Pancreas (tissue), 10 donors: ENCODE measurements around the gene ANXA3. TPM values are rescaled to one million over a fixed set of nuclear protein-coding genes. Genes with fewer than 3 reads are reported as not detected.
A peak's percentile ranks its signal among the peaks of the same experiment; 100 is the strongest.

Source experiments
- ATAC-seq, 4 donors: fragments of 200-7000 bp; cut with Tn5 transposase; one replicate each; pipeline versions ENCODE4 v1.8.0 to v1.9.1; 2020; ENCODE audit warnings: mild to moderate bottlenecking in 4 of 4, moderate library complexity in 4 of 4
- DNase-seq, 6 donors: peaks; one replicate each; pipeline ENCODE4 v3.0.0-alpha.2; 2020
- FAIRE-seq: peaks from 2 replicates; lab custom pipeline; 2012; peaks lifted over from hg19 to GRCh38; lab: Jason Lieb, UNC
- H3K27ac ChIP-seq, 4 donors: fragments of 200-600 bp; sonication (generic); 1 replicate in 3 of 4; 2 replicates in 1 of 4; pipeline versions ENCODE4 v1.5.0 to v1.8.0; 2020
- H3K27me3 ChIP-seq, 4 donors: fragments of 200-600 bp; one replicate each; pipeline ENCODE4 v1.8.0; 2021
- H3K36me3 ChIP-seq, 3 donors: fragments of 200-600 bp; sonication (generic) in 1 of 3; one replicate each; pipeline versions ENCODE4 v1.5.0 to v1.8.0; 2020 to 2021
- H3K4me1 ChIP-seq, 3 donors: fragments of 200-600 bp; one replicate each; pipeline ENCODE4 v1.8.0; 2021
- H3K4me3 ChIP-seq, 4 donors: fragments of 200-600 bp; sonication (generic) in 2 of 4; one replicate each; pipeline versions ENCODE4 v1.5.0 to v1.8.0; 2020 to 2021
- H3K9me3 ChIP-seq, 4 donors: fragments of 200-600 bp; one replicate each; pipeline ENCODE4 v1.8.0; 2021
- WGBS, 2 donors: extraction: QIAGEN DNeasy Blood & Tissue Kit; methylation state at CpG; one replicate each; pipeline ENCODE4 v1.1.7; 2013; 5-methylcytosine and 5-hydroxymethylcytosine counted together
- intact Hi-C, 3 donors: fragments of 100-400 bp; cut with DNase I; formaldehyde crosslinking; loops; one replicate each; pipeline versions ENCODE4 v1.11.1 to v1.14.2; 2022
- polyA plus RNA-seq, 2 donors: library from polyadenylated mRNA; stranded (reverse); fragments of 200-250 nt; gene quantifications; one replicate each; pipeline ENCODE4 v1.2.3, GENCODE V29; 2013
- total RNA-seq, 6 donors: library from RNA; stranded (reverse); fragmentation: NEBNext Ultra II Directional in 4 of 6; extraction: Animal tissue kit (Norgen Biotek cat#: 25700) in 4 of 6; gene quantifications; one replicate each; pipeline versions ENCODE4 v1.2.1 to v1.2.4, GENCODE V29; 2021 to 2023
- TF ChIP-seq, protein P1 (sequence below), 4 donors: fragments of 200-600 bp; sonication (generic) in 3 of 4; IDR thresholded peaks; one replicate each; pipeline versions ENCODE4 v1.5.0 to v1.8.0; 2021; ENCODE audit warnings: antibody characterized with exemption in 4 of 4
- donor health status: healthy with polysubstance abuse.
- donor health status: DM: no; HTN: no; CAD: no; lungs with moderate emphysema.
- donor health status: DM: no; HTN: no; CAD: no.
- donor health status: control.
- donor health status: control.
- donor health status: Bipolar disorder and iron deficiency.
- donor health status: DM: yes; HTN: yes; CAD: no.
- donor health status: DM: no; HTN: no; CAD: no.
- donor health status: DM: no; HTN: no; CAD: no.
- donor health status: DM: yes; HTN: yes; CAD: no.

ANXA3 gene
- total and polyA plus RNA-seq, 8 donors = 18.7 to 64.8 (median 29.6) TPM

DNA sequence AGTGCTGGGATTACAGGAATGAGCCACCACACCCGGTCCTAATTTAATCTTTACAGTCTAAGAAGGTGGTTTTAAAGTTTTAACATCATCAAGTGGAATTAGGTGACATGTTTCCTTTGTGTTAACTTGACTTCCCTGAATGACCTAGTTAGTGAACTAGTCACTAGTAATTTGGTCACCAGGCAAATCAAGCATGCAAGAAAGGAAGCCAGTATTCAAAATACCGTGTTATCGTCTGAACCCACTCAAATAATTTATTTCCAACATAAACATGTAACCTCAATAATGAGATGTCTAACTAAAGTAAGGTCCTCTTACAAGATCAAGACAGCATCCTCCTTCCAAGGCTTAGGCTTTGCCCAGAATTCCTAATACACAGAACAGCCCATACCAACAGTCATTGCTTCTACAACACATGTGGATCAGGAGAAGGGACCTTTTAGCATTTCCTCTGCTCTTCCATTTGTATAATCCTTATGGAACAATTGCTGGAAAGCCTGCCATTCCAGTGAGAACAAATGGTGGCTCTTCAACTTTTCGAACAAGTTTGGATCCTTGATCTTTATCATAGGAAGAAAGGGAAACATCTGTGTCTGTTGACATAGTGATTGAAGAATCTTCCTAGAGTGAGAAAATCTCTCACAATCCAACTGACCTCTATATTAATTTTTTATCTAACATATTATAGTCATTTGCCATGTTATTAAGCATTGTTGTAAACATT, 97.2 kb downstream of the ANXA3 start:
- Histone ChIP-seq H3K4me1 (peaks cover 0 to 18% (median 11%) of the 10 kb centered on the region in 3 donors), H3K36me3 (no peaks in the 10 kb centered on the region)

DNA sequence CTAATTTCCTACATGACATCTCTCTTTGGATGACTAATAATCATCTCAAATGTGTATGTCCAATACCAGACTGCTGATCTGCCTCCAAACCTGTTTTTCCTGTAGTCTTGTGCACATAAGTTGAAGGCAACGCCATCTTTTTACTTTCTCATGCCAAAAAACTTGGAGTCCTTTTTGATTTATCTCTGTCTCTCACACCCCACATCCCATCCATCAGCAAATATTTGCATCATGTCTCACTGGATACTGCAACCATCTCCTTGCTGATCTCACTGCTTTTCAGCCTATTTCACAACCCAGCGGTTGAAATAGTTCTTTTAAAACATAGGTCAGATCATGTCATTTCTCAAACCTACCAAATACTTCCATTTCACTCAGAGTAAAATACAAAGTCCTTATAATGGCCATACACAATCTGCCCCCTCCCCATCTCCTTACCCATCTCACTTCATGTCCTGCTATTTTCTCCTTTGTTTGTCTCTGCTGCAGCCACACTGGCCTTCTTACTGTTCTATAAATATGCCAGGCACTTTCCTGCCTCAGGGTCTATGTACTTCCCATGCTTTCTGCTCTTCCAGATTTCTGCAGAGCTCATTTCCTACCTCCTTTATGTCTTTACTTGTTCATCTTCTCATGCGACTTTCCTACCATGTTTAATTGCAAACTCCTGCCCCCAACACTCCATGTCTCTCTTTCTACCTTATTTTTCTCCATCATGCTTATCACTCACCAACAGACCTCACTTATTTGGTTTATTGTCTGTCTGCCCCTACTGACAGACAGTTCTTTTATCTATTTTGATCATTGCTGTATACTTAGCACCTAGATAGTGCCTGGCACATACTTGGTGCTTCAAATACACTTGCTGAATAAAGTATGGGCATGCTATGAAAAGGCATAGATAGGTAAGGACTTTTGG, 98.8 kb downstream of the ANXA3 start:
- Histone ChIP-seq H3K4me1 (peaks cover 0 to 17% (median 11%) of the 10 kb centered on the region in 3 donors), H3K4me3 (no peak overlapping the region), H3K27ac (no peak overlapping the region), H3K9me3 (no peaks in the 10 kb centered on the region), H3K27me3 (no peaks in the 10 kb centered on the region), H3K36me3 (no peaks in the 10 kb centered on the region)
- 82 to 87% methylated on average over 3 of the region's 3 CpGs for WGBS, 2 donors
- intact Hi-C loops = no loop called here
- TF ChIP-seq, protein P1, sequence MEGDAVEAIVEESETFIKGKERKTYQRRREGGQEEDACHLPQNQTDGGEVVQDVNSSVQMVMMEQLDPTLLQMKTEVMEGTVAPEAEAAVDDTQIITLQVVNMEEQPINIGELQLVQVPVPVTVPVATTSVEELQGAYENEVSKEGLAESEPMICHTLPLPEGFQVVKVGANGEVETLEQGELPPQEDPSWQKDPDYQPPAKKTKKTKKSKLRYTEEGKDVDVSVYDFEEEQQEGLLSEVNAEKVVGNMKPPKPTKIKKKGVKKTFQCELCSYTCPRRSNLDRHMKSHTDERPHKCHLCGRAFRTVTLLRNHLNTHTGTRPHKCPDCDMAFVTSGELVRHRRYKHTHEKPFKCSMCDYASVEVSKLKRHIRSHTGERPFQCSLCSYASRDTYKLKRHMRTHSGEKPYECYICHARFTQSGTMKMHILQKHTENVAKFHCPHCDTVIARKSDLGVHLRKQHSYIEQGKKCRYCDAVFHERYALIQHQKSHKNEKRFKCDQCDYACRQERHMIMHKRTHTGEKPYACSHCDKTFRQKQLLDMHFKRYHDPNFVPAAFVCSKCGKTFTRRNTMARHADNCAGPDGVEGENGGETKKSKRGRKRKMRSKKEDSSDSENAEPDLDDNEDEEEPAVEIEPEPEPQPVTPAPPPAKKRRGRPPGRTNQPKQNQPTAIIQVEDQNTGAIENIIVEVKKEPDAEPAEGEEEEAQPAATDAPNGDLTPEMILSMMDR (IDR thresholded peaks at IDR 0.05) = no peak
- ATAC-seq (no peak), FAIRE-seq (no peak), DNase-seq (no peak)

More for the DNA sequence above, 97.2 kb downstream of the ANXA3 start:
- no peak overlapping the region for H3K27ac ChIP-seq
- DNase-seq = no peak
- ATAC-seq = no peak
- intact Hi-C loops = no loop called here
- TF ChIP-seq, protein P1 (IDR thresholded peaks at IDR 0.05) = no peak
- no peak overlapping the region for H3K4me3 ChIP-seq
- FAIRE-seq = no peak
- no peaks in the 10 kb centered on the region for H3K9me3 ChIP-seq
- WGBS, 2 donors = 81 to 87% methylated on average over 4 of the region's 4 CpGs
- no peaks in the 10 kb centered on the region for H3K27me3 ChIP-seq

DNA sequence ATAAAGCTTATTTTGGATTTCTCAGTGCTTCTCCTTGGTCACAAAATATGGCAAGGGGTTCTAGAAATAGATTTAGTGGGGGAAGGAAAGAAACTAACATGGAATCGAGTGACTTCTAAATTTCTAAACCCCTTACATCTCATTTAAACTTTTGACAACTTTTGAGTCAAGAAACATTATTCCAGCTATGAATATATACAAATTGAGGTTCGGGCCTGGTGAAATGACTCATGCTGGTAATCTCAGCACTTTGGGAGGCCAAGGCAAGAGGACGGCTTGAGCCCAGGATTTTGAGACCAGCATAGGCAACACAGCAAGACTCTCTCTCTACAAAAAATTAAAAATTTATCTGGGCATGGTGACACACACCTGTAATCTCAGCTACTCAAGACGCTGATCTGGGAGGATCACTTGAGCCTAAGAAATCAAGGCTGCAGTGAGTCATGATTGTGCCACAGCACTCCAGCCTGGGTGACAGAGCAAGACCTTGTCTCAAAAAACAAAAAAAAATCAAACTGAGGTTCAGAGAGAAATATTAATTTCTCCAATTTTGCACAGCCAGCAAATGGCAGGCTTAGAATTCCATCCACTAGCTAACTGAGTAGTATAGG, 99.8 kb downstream of the ANXA3 start:
- FAIRE-seq (no peak), DNase-seq (no peak), ATAC-seq (no peak)
- no peaks in the 10 kb centered on the region for H3K27me3 ChIP-seq
- H3K4me3 ChIP-seq = no peak overlapping the region
- peaks cover 0 to 10% (median 1%) of the 10 kb centered on the region in 3 donors for H3K4me1 ChIP-seq
- TF ChIP-seq, protein P1 (IDR thresholded peaks at IDR 0.05) = no peak
- H3K27ac ChIP-seq = no peak overlapping the region
- no peaks in the 10 kb centered on the region for H3K9me3 ChIP-seq
- 87 to 94% methylated on average over 4 of the region's 4 CpGs for WGBS, 2 donors
- intact Hi-C loops = no loop called here
- H3K36me3 ChIP-seq = no peaks in the 10 kb centered on the region

DNA sequence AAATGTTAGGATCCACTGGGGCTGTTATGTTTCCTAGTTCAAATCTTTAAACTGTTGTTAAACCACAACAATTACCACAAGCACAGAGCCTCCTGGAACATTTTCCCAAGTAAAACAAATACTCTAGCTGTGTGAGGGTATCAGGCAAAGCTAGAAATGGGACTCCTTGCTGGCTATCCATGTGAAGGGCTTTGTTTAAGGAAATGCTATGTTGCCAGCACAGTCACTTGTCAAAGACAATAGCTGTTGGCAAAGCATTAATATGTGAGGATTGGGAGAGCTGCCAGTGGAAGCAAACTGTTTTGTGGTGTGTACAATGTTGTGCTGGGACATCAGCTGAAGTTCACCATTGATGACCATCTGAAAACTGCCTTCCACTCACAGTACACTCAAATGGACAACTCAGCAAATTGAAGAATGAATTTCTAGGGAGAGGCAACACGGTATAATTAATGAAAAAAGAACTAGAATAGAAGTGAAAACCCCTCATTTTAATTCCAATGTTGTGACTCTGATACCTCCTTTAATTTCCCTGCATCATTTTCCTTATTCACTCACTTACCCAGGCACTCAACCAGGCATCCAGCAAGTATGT, 100.8 kb downstream of the ANXA3 start:
- 36 to 38% methylated on average over 1 of the region's 1 CpG for WGBS, 2 donors
- ATAC-seq (peak in 3 of 4 donors; percentile 17 to 65 (median 55)), FAIRE-seq (no peak), DNase-seq (no peak)
- intact Hi-C loops = no loop called here
- H3K27me3 ChIP-seq = no peaks in the 10 kb centered on the region
- H3K4me1 ChIP-seq = peaks cover 0 to 6% (median 0%) of the 10 kb centered on the region in 3 donors
- TF ChIP-seq, protein P1 (IDR thresholded peaks at IDR 0.05) = no peak
- no peaks in the 10 kb centered on the region for H3K9me3 ChIP-seq
- no peaks in the 10 kb centered on the region for H3K36me3 ChIP-seq
- H3K4me3 ChIP-seq = no peak overlapping the region
- peak overlapping the region in 1 of 4 donors; percentile 14 for H3K27ac ChIP-seq
